NB4 (cell line): ENCODE measurements around the gene SLC47A2.

Source experiments
- CTCF ChIP-seq: IDR thresholded peaks from one replicate; pipeline ENCODE4 v1.5.1; 2012; ENCODE audit warnings: low read depth, low read length
- MYC ChIP-seq: IDR thresholded peaks from 2 replicates; pipeline ENCODE4 v1.6.1; 2011; ENCODE audit warnings: low read depth, low read length

- TF ChIP-seq CTCF (no peak), MYC (no peak)
Observed at GRCh38 chr17:19670908-19671307, 45.5 kb downstream of the SLC47A2 start.
